Measurements from ENCODE around the gene HES1. TPM values are rescaled to one million over a fixed set of nuclear protein-coding genes. Genes with fewer than 3 reads are reported as not detected.

Gene HES1
- total RNA-seq, 1 donor from 2014 or later = 74.2 TPM

- peak in 1 of 2 donors; percentile 54 for DNase-seq (ENCODE audit: low read depth in 2 of 2)
Measured at GRCh38 chr3:194166682-194167479, 30.9 kb downstream of the HES1 start.

GRCh38 chr3:194167480-194168282, 31.7 kb downstream of the HES1 start:
- DNase-seq (ENCODE audit: low read depth in 2 of 2) = no peak

GRCh38 chr3:194168994-194169393, 33.0 kb downstream of the HES1 start:
- no peak for DNase-seq (ENCODE audit: low read depth in 2 of 2)

DNA sequence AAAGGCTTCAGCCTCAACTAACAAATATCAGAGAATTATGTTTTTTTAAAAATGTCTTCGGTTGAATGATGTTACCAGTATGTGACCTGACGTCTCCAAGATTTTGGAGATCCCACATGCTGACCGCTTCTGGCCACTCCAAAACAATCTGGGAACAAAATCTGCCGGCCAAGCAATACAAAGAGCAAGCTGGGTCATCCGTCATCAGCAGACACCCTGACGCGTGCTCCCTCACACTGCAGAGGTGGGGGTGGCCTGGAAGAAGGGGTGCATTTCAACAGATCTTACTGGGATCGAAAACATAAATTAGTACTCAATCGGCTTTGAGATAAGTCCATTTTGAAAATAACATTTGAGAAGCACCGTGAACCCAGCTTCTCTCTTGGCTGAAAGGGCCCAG, 33.6 kb downstream of the HES1 start:
- DNase-seq (ENCODE audit: low read depth in 2 of 2) = no peak

- no peak for DNase-seq (ENCODE audit: low read depth in 2 of 2)
Measured at GRCh38 chr3:194170793-194171192, 34.8 kb downstream of the HES1 start.

DNA sequence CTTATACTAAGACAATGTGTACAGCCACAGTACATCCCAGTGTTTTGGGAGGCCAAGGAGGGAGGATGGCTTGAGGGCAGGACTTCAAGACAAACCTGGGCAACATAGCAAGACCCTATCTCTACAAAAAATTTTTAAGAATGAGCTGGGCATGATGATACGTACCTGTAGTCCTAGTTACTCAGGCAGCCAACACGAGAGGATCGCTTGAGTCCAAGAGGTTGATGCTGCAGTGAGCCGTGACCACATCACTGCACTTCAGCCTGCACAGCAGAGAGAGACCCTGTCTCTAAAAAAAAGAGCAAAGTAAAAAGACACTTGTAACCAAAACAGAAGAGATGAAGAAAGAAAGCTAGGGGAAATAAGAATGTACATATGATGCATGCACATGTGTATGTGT, 38.5 kb downstream of the HES1 start:
- no peak for DNase-seq (ENCODE audit: low read depth in 2 of 2)

DNA sequence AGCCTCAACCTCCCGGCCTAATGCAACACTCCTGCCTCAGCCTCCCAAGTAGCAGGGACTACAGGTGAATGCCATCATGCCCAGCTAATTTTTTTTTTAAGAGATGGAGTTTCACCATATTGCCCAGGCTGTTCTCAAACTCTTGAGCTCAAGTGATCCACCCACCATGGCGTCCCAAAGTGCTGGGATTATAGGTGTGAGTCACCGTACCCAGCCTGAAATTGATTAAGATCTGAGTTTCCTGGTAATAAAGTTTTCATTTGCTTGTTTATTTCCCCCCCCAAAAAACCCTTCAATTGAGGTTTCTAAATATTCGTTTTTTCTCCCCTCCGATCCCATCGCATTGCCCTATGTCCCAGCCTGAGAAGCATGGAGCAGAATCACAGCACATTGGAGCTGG, 39.0 kb downstream of the HES1 start:
- no peak for DNase-seq (ENCODE audit: low read depth in 2 of 2)

- DNase-seq (ENCODE audit: low read depth in 2 of 2) = no peak
Measured at GRCh38 chr3:194176274-194176991, 40.5 kb downstream of the HES1 start.

- peak in 1 of 2 donors; percentile 43 for DNase-seq (ENCODE audit: low read depth in 2 of 2)
Measured at GRCh38 chr3:194177141-194177540, 41.2 kb downstream of the HES1 start.

- DNase-seq (ENCODE audit: low read depth in 2 of 2) = no peak
Measured at GRCh38 chr3:194178128-194178527, 42.2 kb downstream of the HES1 start.

DNA sequence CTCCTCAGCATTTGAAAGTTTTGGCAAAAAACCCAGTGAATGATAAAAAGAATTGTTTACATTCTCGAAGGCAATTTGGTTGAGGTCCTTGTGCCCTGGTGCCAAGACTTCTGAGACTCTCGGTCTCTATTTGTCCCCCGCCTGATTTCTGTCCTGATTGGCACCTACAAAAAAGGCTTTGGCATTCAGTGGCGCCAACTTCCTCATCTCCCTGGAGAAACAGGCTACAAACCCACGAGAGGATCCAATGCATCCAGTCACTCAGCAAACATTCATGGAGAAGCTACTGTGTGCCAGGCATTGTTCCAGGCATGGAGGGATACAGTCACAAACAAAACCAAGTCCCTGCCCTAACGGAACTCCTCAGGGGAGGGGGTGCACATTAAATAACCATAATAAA, 42.7 kb downstream of the HES1 start:
- no peak for DNase-seq (ENCODE audit: low read depth in 2 of 2)

DNA sequence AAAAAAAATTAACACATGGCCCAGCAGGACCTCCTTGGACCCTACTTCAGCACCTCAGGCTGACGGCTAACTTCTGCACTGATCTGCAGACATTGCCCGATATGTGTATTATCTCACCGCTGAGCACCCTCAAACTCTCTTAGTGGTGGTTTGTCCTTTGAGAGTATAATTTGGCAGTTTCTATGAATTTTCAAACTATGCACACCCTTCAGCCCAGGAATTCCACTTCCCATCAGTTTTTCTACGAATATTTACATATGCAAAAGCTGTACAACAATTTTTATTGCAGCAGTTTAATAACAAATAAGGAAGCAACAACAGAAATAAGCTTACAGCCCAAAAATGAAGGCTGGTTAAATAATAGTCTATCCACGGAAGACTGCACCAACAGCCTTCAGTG, 44.6 kb downstream of the HES1 start:
- DNase-seq (ENCODE audit: low read depth in 2 of 2) = no peak

DNA sequence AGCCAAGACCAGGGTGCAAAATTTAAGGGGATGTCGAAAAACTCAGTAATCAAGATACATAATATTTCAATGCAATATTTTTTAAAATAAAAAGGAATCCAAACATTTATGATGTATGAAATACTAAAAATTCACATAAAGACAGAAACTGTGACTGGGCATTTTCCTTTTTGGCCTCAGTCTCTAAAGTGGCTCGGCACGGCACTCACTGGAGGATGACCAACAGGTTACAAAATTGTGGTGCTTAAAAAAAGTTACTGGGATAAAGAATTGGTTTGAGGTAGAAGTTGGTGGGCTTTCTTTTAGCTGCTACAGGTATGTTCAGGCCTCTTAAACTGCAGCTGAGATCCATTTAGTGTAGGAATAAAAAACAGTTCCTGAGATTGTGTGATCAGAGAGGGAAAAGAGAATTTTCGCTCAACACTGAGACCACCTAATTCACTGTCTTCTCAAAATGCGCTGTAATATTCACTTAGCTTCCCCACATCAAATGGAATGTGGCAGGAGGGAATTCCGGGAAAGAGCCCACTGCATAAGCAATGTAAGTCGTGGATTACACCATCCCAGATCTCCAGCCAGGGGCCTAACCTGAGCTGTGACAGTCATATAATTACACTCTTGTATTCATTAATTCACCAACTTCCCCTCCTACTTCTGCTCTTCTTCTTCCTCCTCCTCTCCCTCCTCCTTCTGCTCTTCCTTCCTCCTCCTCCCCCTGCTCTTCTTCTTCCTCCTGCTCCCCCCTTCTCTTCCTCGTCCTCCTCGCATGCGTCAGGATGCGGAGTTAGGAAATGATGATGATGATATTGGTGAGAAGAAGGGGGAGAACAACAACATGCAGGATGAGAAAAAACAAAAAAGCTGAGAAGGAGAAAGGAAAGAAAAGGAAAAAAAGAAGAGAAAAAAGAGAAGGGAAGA, 45.9 kb downstream of the HES1 start:
- no peak for DNase-seq (ENCODE audit: low read depth in 2 of 2)

DNA sequence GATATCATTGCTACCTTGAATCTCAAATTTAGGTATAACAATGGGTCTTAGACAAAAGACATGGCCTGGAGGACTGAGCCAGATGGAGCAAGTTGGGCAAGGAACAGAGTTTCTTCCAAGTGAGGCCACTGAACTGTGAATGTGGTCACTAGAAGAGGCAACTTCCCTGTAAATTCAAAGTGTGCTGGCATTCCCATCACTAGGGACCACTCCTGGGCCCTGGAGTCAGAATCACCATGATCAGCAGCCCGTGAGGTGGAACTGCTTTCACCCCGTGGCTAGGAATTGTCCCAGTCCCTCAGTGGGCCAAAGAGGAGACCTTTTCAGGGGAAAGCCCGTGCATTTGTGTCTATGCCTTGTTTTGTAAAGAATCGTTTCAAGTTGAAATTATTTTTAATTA, 47.3 kb downstream of the HES1 start:
- DNase-seq (ENCODE audit: low read depth in 2 of 2) = no peak

- DNase-seq (ENCODE audit: low read depth in 2 of 2) = no peak
Measured at GRCh38 chr3:194184265-194184751, 48.4 kb downstream of the HES1 start.

DNA sequence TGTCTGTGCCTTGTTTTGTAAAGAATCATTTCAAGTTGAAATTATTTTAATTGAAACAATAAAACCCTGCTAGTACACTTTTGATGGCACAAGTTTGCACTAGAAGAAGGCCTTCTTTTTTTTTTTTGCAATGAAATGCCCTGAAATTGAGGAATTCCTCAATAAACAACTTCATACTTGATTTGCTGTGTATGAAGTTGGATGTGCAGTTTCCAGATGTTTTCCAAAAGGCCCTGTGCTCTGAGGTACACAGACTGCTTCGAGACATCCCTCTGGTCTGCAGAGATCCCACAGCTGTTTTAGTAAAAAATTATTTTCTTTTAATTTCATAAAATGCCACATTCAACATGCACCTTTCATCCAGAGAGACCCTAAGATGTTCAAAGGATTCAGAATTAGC, 48.9 kb downstream of the HES1 start:
- no peak for DNase-seq (ENCODE audit: low read depth in 2 of 2)

DNA sequence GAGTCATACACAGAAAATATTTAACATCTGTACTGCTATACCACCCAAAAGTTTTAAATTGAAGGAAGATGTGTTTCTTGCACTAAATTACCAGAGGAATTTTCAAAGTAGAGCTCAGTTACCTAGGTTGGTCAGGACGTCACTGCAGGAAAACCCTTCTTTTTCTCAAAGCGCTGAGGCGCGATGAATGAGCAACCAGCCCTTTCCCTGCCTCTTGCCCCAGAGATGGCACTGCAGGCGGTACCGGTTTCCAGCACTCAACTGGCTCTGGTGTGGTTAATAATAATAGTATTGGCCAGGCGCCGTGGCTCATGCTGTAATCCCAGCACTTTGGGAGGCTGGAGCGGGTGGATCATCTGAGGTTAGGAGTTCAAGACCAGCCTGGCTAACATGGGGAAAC, 49.3 kb downstream of the HES1 start:
- DNase-seq (ENCODE audit: low read depth in 2 of 2) = no peak

GRCh38 chr3:194187233-194187944, 51.4 kb downstream of the HES1 start:
- no peak for DNase-seq (ENCODE audit: low read depth in 2 of 2)
